Cardiac muscle cell (in vitro differentiated cells and primary cell): ENCODE results near the gene KCNN3. TPM values are rescaled to one million over a fixed set of nuclear protein-coding genes. Genes with fewer than 3 reads are reported as not detected.

ENCODE experiments used
- DNase-seq, 2 donors: peaks; one replicate each; pipeline versions ENCODE4 v3.0.0 to v3.0.0-alpha.2; 2010 to 2017; ENCODE audit warnings: low read depth in 1 of 2, low spot score in 1 of 2
- H3K27ac ChIP-seq: fragments of 200-600 bp; sonication (generic); 2 replicates; pipeline ENCODE4 v1.5.1; 2016
- H3K27me3 ChIP-seq: fragments of 200-600 bp; sonication (generic); 2 replicates; pipeline ENCODE4 v1.6.0; 2016; ENCODE audit warnings: control low read depth
- H3K36me3 ChIP-seq: fragments of 200-600 bp; sonication (generic); 2 replicates; pipeline ENCODE4 v1.5.1; 2016; ENCODE audit warnings: control low read depth
- H3K4me1 ChIP-seq: fragments of 200-600 bp; sonication (generic); 2 replicates; pipeline ENCODE4 v1.8.1; 2017; ENCODE audit warnings: low read depth, mild to moderate bottlenecking, mixed run types
- H3K4me3 ChIP-seq: fragments of 200-600 bp; sonication (generic); 2 replicates; pipeline ENCODE4 v1.5.1; 2016; ENCODE audit warnings: mild to moderate bottlenecking
- H3K9me3 ChIP-seq: fragments of 200-600 bp; sonication (generic); 2 replicates; pipeline ENCODE4 v1.5.1; 2017; ENCODE audit warnings: low read depth, mild to moderate bottlenecking, control low read depth
- CTCF ChIP-seq: IDR thresholded peaks from 2 replicates; pipeline ENCODE4 v1.5.1; 2012; ENCODE audit warnings: low read depth, mild to moderate bottlenecking, low read length
- polyA plus RNA-seq: library from polyadenylated mRNA; unstranded; fragments of >200 nt; fragmentation: Nextera tagmentation; extraction: Ambion mirVana; gene quantifications from 2 replicates; pipeline ENCODE4 v1.2.1, GENCODE V29; 2016
- total RNA-seq: library from RNA; depleted of rRNA; stranded (reverse); fragments of >200 nt; gene quantifications from 2 replicates; pipeline ENCODE4 v1.2.3, GENCODE V29; 2016

The KCNN3 gene
- total and polyA plus RNA-seq, 2 experiments from 2014 or later = 1.5 to 2.9 TPM

GRCh38 chr1:154764181-154764580, 105.9 kb downstream of the KCNN3 start:
- TF ChIP-seq CTCF = no peak
- DNase-seq = no peak
- Histone ChIP-seq H3K27ac (no peak overlapping the region), H3K9me3 (no peaks in the 10 kb centered on the region), H3K36me3 (no peaks in the 10 kb centered on the region), H3K4me1 (no peaks in the 10 kb centered on the region), H3K27me3 (peaks cover 58% of the 10 kb centered on the region), H3K4me3 (no peak overlapping the region)

DNA sequence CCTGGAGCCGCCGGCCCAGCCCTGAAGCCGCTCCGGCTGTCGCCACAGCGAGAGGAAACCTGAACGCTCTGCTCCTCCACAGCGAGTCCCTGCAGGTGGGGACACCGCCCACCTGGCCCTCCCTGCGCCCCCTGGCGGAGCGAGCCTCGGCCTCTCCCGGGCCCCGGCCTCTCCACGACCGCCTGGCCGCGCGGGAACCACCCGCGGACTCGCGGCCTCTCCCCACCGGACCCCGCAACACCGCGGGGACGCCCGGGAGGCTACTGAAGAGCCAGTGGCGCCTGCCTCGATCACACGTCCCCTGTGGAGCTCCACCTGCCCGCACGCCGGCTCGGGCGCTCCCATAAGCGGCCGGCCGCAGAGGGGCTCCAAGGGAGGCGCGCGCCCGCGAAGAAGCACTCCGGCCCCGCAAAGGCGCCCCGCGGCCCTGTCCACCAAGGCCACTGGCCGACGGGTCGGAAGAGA, 109.6 kb downstream of the KCNN3 start:
- Histone ChIP-seq H3K36me3 (no peaks in the 10 kb centered on the region), H3K9me3 (no peaks in the 10 kb centered on the region), H3K27me3 (peaks cover 65% of the 10 kb centered on the region), H3K4me1 (no peaks in the 10 kb centered on the region), H3K27ac (no peak overlapping the region), H3K4me3 (peak overlapping the region; percentile 46)
- TF ChIP-seq CTCF = peak; percentile 76
- DNase-seq = peak; percentile 27 to 80

GRCh38 chr1:154759793-154760192, 110.3 kb downstream of the KCNN3 start:
- Histone ChIP-seq H3K9me3 (no peaks in the 10 kb centered on the region), H3K4me1 (no peaks in the 10 kb centered on the region), H3K27me3 (peaks cover 63% of the 10 kb centered on the region), H3K36me3 (no peaks in the 10 kb centered on the region), H3K27ac (no peak overlapping the region), H3K4me3 (no peak overlapping the region)
- DNase-seq = no peak
- TF ChIP-seq CTCF = no peak

GRCh38 chr1:154759196-154759595, 110.9 kb downstream of the KCNN3 start:
- no peaks in the 10 kb centered on the region for H3K36me3 ChIP-seq
- no peak for TF ChIP-seq CTCF
- H3K4me1 ChIP-seq = no peaks in the 10 kb centered on the region
- H3K27me3 ChIP-seq = peaks cover 58% of the 10 kb centered on the region
- no peak for DNase-seq
- no peak overlapping the region for H3K27ac ChIP-seq
- no peak overlapping the region for H3K4me3 ChIP-seq
- H3K9me3 ChIP-seq = no peaks in the 10 kb centered on the region

DNA sequence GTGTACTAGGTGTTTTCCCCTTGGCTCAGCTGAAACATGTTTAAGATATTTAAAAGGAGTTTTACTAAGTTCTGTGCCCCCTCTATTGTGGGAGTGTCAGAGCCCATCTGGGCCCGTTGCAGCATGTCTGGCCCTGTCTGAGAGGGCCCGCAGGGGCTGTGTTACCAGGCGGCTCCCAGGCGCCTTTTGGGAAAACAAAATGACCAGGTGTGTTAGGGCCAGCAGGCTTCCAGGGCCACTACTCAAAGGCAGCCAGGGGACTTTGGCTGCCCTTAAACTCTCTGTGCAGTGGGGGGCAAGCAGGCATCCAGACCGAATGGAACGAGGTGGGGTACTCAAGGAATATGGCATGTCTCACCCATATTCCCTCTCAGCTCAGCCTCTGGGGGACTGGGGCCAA, 111.7 kb downstream of the KCNN3 start:
- Histone ChIP-seq H3K27ac (no peak overlapping the region), H3K36me3 (no peaks in the 10 kb centered on the region), H3K4me3 (no peak overlapping the region), H3K9me3 (no peaks in the 10 kb centered on the region), H3K4me1 (no peaks in the 10 kb centered on the region), H3K27me3 (peaks cover 49% of the 10 kb centered on the region)
- no peak for DNase-seq
- no peak for TF ChIP-seq CTCF
